CD14-positive monocyte (primary cell): ENCODE results near the gene GAREM1. TPM values are rescaled to one million over a fixed set of nuclear protein-coding genes. Genes with fewer than 3 reads are reported as not detected.
"Not testable (repeated sequence)": the region's sequence is repeated elsewhere in the genome, so short reads cannot be mapped to it uniquely, and the experiment has no call there.

ENCODE experiments used
- DNase-seq, 3 donors: peaks; one replicate each; pipeline ENCODE4 v3.0.0-alpha.2; 2011 to 2022
- H2AFZ ChIP-seq: 2 replicates; pipeline ENCODE4 v1.6.0; 2012; ENCODE audit warnings: mild to moderate bottlenecking, low read depth, low read length, inconsistent platforms; ENCODE audit not compliant: insufficient read depth, poor library complexity, severe bottlenecking
- H3K27ac ChIP-seq, 2 donors: 1 replicate in 1 of 2; 2 replicates in 1 of 2; pipeline ENCODE4 v1.5.1; 2012 to 2013; ENCODE audit warnings: low read length in 2 of 2, control low read depth in 1 of 2, inconsistent platforms in 1 of 2, low read depth in 1 of 2, mild to moderate bottlenecking in 1 of 2
- H3K27me3 ChIP-seq, 2 donors: one replicate each; pipeline versions ENCODE4 v1.6.0 to v1.6.1; 2011 to 2013; ENCODE audit warnings: low read length in 2 of 2; ENCODE audit not compliant: control insufficient read depth in 2 of 2, insufficient read depth in 2 of 2
- H3K36me3 ChIP-seq, 2 donors: replicated peaks in 1 of 2; 1 replicate in 1 of 2; 2 replicates in 1 of 2; pipeline versions ENCODE4 v1.5.1 to v1.6.1; 2012 to 2013; ENCODE audit warnings: low read length in 2 of 2, control low read depth in 1 of 2, inconsistent platforms in 1 of 2, mild to moderate bottlenecking in 1 of 2; ENCODE audit not compliant: insufficient read depth in 2 of 2, control insufficient read depth in 1 of 2
- H3K4me1 ChIP-seq, 2 donors: 1 replicate in 1 of 2; 2 replicates in 1 of 2; pipeline versions ENCODE4 v1.5.1 to v1.6.1; 2012 to 2013; ENCODE audit warnings: low read length in 2 of 2, control low read depth in 1 of 2, inconsistent platforms in 1 of 2, mild to moderate bottlenecking in 1 of 2, moderate library complexity in 1 of 2; ENCODE audit not compliant: insufficient read depth in 2 of 2, control insufficient read depth in 1 of 2
- H3K4me2 ChIP-seq: replicated peaks from 2 replicates; pipeline ENCODE3; 2012; ENCODE audit warnings: low read length, moderate library complexity, mild to moderate bottlenecking; ENCODE audit not compliant: poor library complexity, severe bottlenecking; ENCODE audit errors: extremely low read depth
- H3K4me3 ChIP-seq, 3 experiments: fragments of 200-600 bp in 1 of 3; sonication (generic) in 1 of 3; replicated peaks in 1 of 3; 1 replicate in 2 of 3; 2 replicates in 1 of 3; pipeline ENCODE4 v1.5.1; 2011 to 2013; ENCODE audit warnings: low read length in 3 of 3, mild to moderate bottlenecking in 3 of 3, control low read depth in 2 of 3, low read depth in 2 of 3, inconsistent platforms in 1 of 3, moderate library complexity in 1 of 3
- H3K79me2 ChIP-seq: 2 replicates; pipeline ENCODE4 v1.6.0; 2012; ENCODE audit warnings: mild to moderate bottlenecking, control low read depth, inconsistent platforms, low read length, moderate library complexity; ENCODE audit not compliant: insufficient read depth
- H3K9ac ChIP-seq: 2 replicates; pipeline ENCODE4 v1.6.0; 2017; ENCODE audit warnings: low read length, mild to moderate bottlenecking; ENCODE audit not compliant: insufficient read depth, poor library complexity, severe bottlenecking
- H3K9me3 ChIP-seq, 2 donors: replicated peaks in 1 of 2; 1 replicate in 1 of 2; 2 replicates in 1 of 2; pipeline versions ENCODE4 v1.5.1 to v1.6.1; 2012 to 2013; ENCODE audit warnings: low read length in 2 of 2, control low read depth in 1 of 2; ENCODE audit not compliant: control insufficient read depth in 1 of 2, insufficient read depth in 1 of 2
- H4K20me1 ChIP-seq: 2 replicates; pipeline ENCODE4 v1.6.0; 2012; ENCODE audit warnings: mild to moderate bottlenecking, low read length, control low read depth, moderate library complexity; ENCODE audit not compliant: insufficient read depth
- H3K27ac Mint-ChIP-seq, 7 donors: one replicate each; pipeline ENCODE4 v1.8.0; 2020; ENCODE audit warnings: mild to moderate bottlenecking in 7 of 7, mixed read lengths in 7 of 7, moderate library complexity in 6 of 7, inconsistent platforms in 2 of 7
- H3K27me3 Mint-ChIP-seq, 3 donors: one replicate each; pipeline ENCODE4 v1.8.0; 2021 to 2022; ENCODE audit warnings: low read depth in 3 of 3, mild to moderate bottlenecking in 3 of 3, mixed read lengths in 3 of 3, moderate library complexity in 3 of 3, inconsistent platforms in 1 of 3
- H3K36me3 Mint-ChIP-seq, 2 donors: one replicate each; pipeline ENCODE4 v1.8.0; 2020; ENCODE audit warnings: mixed read lengths in 2 of 2, inconsistent platforms in 1 of 2, mild to moderate bottlenecking in 1 of 2
- H3K4me1 Mint-ChIP-seq: one replicate; pipeline ENCODE4 v1.8.0; 2020; ENCODE audit warnings: mild to moderate bottlenecking, mixed read lengths
- H3K4me3 Mint-ChIP-seq, 2 donors: one replicate each; pipeline ENCODE4 v1.8.0; 2020; ENCODE audit warnings: mild to moderate bottlenecking in 2 of 2, mixed read lengths in 2 of 2, moderate library complexity in 1 of 2
- H3K9me3 Mint-ChIP-seq, 7 donors: one replicate each; pipeline ENCODE4 v1.8.0; 2020 to 2022; ENCODE audit warnings: mixed read lengths in 7 of 7, mild to moderate bottlenecking in 6 of 7, moderate library complexity in 6 of 7, inconsistent platforms in 2 of 7
- CTCF ChIP-seq: fragments of 200-600 bp; IDR thresholded peaks from one replicate; pipeline ENCODE4 v1.8.0; 2022; ENCODE audit warnings: antibody characterized with exemption, mild to moderate bottlenecking
- WGBS: methylation state at CpG from one replicate; pipeline ENCODE4 v1.1.5; 2013; ENCODE audit warnings: missing lambda C conversion rate; ENCODE audit not compliant: insufficient coverage; 5-methylcytosine and 5-hydroxymethylcytosine counted together
- intact Hi-C, 2 donors: fragments of 100-400 bp; cut with micrococcal nuclease; formaldehyde crosslinking; loops; one replicate each; pipeline versions ENCODE4 v1.15.0 to v1.15.1; 2023
- polyA plus RNA-seq, 3 donors: library from polyadenylated mRNA; depleted of rRNA in 1 of 3; unstranded in 2 of 3; stranded (reverse) in 1 of 3; fragments of 300-500 nt in 2 of 3; fragments of >200 nt in 1 of 3; fragmentation: Illumina TruSeq in 2 of 3; gene quantifications; 1 replicate in 2 of 3; 2 replicates in 1 of 3; pipeline ENCODE4 v1.2.3, GENCODE V29; 2012 to 2021

Gene GAREM1
- polyA plus RNA-seq, 3 donors, result 0.24 TPM; not detected in 2

GRCh38 chr18:32293107-32293506, 177.6 kb downstream of the GAREM1 start:
- Histone ChIP-seq H3K27me3 (no peaks in the 10 kb centered on the region), H3K9me3 (no peaks in the 10 kb centered on the region)

GRCh38 chr18:32291623-32292022, 179.1 kb downstream of the GAREM1 start:
- no CpG with 5 or more reads among the region's 3 CpGs for WGBS
- H3K27me3 Mint-ChIP-seq, result peaks cover 3 to 12% (median 5%) of the 10 kb centered on the region in 3 donors
- not testable (repeated sequence) for H3K4me1 Mint-ChIP-seq

More at GRCh38 chr18:32293107-32293506, 177.6 kb downstream of the GAREM1 start:
- Histone ChIP-seq H3K27ac (no peak overlapping the region), H3K9ac (no peak overlapping the region), H3K36me3 (no peaks in the 10 kb centered on the region), H3K79me2 (no peaks in the 10 kb centered on the region), H3K4me3 (no peak overlapping the region), H2AFZ (no peak overlapping the region), H3K4me1 (no peaks in the 10 kb centered on the region), H4K20me1 (no peaks in the 10 kb centered on the region), H3K4me2 (no peak overlapping the region)
- no peak for TF ChIP-seq CTCF
- H3K36me3 Mint-ChIP-seq, result no peaks in the 10 kb centered on the region
- WGBS, result no CpG with 5 or more reads among the region's 2 CpGs
- H3K9me3 Mint-ChIP-seq, result peaks cover 0 to 2% (median 0%) of the 10 kb centered on the region in 7 donors
- H3K4me1 Mint-ChIP-seq, result no peaks in the 10 kb centered on the region
- peak overlapping the region in 1 of 7 donors; percentile 1 for H3K27ac Mint-ChIP-seq
- DNase-seq, result no peak
- intact Hi-C loops, result no loop called here
- H3K4me3 Mint-ChIP-seq, result no peak overlapping the region
- H3K27me3 Mint-ChIP-seq, result peaks cover 0 to 8% (median 7%) of the 10 kb centered on the region in 3 donors

More at GRCh38 chr18:32291623-32292022, 179.1 kb downstream of the GAREM1 start:
- DNase-seq, H3K27me3 ChIP-seq, H3K9ac ChIP-seq, H3K9me3 ChIP-seq, H2AFZ ChIP-seq, H3K27ac ChIP-seq, H3K36me3 ChIP-seq, H4K20me1 ChIP-seq, intact Hi-C loops, H3K36me3 Mint-ChIP-seq, H3K9me3 Mint-ChIP-seq, H3K4me3 ChIP-seq, H3K4me2 ChIP-seq, H3K4me1 ChIP-seq, H3K4me3 Mint-ChIP-seq, H3K79me2 ChIP-seq, H3K27ac Mint-ChIP-seq: not testable (repeated sequence)
